ENCODE data around the gene ARHGAP40.

DNA sequence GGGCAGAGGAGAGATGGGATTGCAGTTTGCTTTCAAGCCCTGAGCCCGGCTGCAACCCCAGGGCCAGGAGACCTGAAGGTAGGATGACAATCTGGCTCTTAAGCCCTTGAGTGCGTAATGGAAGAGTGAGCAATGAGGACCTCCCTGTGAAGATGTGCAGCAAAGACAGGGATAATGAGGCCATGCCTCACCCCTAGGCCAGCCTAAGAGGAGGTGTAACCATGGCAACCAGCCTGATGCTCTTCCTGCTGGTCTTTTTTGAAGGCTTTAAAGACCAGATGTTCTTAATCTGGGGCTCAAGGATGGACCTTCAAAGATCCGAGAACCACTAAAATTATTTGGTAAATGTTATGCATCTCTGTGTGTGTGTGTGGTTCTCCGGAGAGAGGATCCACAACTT is 8.2 kb downstream of the ARHGAP40 start:
- TF ChIP-seq, protein P1, sequence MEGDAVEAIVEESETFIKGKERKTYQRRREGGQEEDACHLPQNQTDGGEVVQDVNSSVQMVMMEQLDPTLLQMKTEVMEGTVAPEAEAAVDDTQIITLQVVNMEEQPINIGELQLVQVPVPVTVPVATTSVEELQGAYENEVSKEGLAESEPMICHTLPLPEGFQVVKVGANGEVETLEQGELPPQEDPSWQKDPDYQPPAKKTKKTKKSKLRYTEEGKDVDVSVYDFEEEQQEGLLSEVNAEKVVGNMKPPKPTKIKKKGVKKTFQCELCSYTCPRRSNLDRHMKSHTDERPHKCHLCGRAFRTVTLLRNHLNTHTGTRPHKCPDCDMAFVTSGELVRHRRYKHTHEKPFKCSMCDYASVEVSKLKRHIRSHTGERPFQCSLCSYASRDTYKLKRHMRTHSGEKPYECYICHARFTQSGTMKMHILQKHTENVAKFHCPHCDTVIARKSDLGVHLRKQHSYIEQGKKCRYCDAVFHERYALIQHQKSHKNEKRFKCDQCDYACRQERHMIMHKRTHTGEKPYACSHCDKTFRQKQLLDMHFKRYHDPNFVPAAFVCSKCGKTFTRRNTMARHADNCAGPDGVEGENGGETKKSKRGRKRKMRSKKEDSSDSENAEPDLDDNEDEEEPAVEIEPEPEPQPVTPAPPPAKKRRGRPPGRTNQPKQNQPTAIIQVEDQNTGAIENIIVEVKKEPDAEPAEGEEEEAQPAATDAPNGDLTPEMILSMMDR (IDR thresholded peaks at IDR 0.05; ENCODE audit: low read length) = no peak
- TF ChIP-seq EZH2 (IDR thresholded peaks at IDR 0.05; ENCODE audit: borderline replicate concordance, low read length) = no peak

Measured in OCI-LY1 (cell line).